Stimulated activated naive CD4-positive, alpha-beta T cell (primary cell): ENCODE measurements around the gene OBP2A.

Source experiments
- DNase-seq, 6 experiments: peaks; one replicate each; lab custom pipeline; 2025; lab: John Stamatoyannopoulos, UW

OBP2A gene

GRCh38 chr9:135579356-135579755 is 33.4 kb downstream of the OBP2A start:
- DNase-seq, result no peak

DNA sequence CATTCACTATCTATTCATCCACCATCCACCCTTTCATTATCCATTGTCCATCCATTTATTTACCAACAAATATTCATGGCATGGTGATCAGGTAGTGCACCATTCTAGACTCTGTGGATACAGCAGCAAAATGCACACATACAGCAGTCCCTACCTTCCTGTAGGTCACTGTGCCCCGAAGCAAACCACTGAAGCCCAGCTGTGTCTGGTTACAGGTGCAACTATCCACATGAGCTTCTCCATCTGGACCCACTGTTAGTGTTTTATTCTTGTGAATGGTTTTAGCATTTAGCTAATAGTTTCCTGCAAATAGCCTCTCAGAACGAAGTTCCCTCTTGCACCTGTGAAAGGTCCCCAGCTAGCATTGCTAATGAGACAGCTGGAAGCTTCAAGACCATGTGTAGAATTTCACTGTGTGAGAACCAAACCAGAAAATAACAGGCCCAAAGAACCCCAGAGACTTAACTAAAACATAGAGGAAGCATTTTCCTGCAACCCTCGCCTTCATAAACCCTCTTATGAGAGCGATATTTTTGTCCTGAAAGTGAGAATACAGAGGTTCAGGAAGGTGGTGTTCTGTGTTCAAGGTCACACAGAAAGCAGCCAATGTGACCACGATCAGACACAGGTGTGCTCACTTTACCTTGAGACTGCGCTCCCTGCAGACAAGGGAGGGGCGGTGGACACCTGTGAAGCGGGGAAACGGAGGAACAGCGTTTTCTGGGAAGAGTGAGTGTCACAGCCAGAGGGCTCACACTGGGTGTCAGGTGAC is 34.1 kb downstream of the OBP2A start:
- DNase-seq, result no peak

DNA sequence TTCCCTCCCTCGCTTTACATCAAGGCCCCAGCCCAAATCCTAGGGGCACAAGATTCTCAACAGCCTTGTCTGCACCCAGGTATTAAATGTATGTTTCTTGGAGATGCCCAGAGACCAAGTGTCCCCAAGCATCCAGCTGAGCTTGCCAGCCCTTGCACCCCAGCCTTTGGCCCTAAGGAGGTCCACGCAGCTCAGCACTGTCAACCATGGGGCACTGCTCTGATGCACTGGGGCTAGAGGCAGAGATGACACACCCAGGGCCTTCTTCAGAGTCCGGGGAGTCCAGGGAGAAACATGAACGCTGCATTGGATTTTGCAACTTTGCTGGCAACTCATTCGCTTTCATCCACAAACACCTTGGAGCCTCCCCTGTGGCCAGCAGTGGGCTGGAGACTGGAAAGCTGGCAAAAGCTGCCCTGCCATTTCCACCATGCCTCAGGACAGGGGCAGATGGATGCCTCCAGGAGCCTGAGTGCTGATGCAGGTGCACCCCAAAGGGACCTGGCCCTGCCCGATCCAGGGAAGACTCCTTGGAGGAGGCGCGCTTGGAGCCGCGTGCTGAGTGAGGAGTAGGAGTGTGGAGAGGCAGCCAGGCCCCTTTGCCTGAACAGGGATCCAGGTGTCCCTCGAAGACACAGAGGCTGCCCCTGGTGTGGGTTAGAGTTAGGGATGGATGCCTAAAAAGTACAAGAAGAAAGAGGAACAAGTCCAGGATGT is 34.9 kb downstream of the OBP2A start:
- DNase-seq, result no peak

GRCh38 chr9:135581636-135582426 is 35.9 kb downstream of the OBP2A start:
- DNase-seq, result no peak

DNA sequence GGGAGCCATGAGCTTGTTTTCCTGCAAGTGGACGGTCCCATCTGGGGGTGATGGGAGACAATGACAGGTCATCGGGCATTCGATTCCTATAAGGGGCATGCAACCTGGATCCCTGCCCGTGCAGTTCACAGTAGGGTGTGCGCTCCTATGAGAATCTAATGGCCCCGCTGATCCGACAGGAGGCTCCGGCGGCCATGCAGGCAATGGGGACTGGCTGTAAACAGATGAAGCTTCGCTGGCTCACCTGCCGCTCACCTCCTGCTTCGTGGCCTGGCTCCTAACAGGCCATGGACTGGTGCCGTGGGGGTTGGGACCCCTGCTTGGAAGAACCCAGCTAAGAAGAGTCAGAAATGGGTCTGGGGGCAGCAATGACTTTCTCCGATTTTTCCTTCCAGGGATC is 36.6 kb downstream of the OBP2A start:
- DNase-seq, result no peak

GRCh38 chr9:135582966-135583687 is 37.2 kb downstream of the OBP2A start:
- no peak for DNase-seq

- DNase-seq, result no peak
Measured at GRCh38 chr9:135583688-135584011, 37.7 kb downstream of the OBP2A start.

DNA sequence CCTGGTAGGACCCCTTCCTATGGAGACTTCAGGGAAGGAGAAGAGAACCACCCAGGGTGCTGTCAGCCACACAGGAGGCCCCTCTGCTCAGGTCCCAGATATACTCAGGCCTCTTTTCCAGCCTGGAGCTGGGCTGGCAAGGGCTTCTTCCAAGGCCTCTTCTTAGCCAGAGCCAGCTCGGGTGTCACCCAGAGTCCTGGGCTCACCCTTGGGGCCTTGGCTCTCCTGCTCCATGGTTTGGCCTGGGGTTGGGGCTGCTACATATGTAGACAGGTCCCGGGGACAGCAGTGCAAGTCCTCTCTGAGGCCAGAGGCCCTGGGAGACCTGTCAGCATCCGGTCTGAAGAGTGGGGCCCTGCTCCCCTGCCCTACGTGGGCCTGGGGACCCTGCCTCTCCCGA is 38.4 kb downstream of the OBP2A start:
- no peak for DNase-seq

DNA sequence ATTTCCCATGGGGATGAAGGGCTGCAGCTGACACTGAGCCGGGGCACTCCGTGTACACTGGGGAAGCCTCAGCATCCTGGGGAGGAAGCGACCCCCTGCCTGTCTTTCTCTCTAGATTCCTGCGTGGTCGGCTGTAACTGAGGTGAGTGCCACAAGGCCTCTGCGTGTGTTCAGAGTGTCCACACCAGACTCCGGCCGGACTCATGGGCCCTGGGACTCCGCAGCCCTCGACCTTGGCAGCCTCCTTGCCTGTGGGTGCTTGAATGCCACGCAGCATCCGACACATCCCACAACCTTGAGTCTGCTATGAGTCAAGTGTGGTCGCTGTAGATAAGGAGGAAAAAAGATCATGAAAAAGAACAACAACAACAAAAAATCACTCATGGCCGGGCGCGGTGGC is 39.0 kb downstream of the OBP2A start:
- DNase-seq, result no peak

DNA sequence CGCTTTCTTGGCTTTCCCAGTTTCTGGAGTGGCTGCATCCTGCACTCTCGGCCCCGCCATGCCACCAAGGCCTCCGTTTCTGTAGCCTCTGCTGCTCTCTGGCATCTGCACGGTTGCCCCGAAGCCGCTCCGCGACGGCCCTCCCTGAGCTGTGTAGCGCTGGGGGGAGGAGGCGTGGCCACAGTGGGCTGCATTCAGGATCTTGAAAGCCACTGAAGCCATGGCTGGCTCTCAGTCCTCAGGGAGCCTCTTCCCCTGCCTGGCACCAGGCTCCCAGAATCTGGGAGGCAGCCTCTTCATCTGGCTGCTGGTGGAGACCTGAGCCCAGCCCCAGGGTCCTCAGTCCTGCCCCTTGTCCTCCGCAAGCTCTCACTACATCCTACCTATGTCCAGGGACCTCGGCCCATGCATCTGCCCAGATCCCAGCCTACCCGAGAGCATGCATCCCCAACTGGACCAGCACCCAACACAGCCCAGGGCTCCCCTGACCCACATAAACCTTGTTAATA is 40.7 kb downstream of the OBP2A start:
- no peak for DNase-seq

DNA sequence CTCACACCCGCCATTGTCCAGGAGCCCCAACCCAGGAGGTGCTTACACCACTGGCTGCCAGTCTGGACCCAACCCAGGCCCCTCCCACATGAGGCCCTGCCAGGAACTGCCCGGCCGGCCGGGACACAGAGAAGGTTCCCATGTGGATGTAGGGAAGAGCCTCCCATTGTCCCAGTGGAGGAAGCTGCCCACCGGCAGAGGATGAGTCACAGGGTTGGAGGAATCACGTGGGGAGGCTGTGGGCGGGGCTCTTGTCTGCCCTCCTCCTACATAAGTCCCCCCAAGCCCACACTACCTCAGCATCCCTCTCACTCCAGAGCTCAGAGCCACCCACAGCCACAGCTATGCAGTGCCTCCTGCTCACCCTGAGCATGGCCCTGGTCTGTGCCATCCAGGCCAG is 41.7 kb downstream of the OBP2A start:
- no peak for DNase-seq

DNA sequence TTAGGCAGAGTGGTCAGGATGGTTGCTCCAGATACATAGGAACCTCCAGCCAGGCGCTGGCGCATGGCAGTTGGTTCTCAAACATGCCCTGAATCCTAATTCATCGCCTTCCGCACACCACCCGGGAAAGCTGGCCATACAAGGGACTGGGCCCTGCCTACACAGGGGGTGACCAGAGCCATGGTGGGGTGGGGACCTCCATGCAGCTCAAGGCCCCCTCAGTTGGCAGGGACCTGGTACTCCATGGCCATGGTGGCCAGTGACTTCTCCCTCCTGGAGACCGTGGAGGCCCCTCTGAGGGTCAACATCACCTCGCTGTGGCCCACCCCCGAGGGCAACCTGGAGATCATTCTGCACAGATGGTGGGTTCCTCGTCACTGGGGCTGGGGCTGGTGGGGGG is 42.4 kb downstream of the OBP2A start:
- no peak for DNase-seq

DNA sequence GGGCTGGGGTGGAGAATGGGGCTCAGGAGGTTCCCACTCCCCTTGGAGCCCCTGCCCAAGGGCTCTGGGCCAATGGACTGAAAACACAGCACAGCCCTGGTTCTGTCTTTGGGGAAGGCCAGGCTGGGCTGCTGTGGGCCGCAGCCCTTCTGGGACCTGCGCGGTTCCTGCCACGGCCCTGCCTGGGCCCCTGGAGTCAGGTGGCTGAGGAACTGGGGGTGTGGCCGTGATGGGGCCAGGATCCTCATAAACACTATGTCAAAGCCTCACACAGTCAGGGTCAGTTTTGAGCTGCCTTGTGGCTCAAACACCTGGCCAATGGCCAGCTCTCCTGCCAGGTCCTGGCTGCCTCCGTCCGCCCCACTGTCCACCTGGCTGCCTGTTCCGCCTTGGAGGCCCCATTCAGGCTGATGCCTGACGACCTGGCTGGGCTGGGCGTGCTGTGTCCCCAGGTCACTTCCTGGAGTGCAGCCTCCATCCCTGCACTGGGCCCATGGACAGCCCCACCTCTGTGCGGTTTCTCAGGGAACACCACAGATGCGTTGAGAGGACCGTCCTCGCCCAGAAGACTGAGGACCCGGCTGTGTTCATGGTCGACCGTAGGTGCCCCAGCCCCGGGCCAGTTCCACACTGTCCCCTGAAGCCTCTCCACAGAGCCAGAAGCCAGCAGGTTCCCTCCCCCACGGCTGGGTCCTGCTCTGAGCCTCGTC is 43.1 kb downstream of the OBP2A start:
- DNase-seq, result no peak

- no peak for DNase-seq
Measured at GRCh38 chr9:135589596-135590485, 43.9 kb downstream of the OBP2A start.

GRCh38 chr9:135590486-135591079 is 44.7 kb downstream of the OBP2A start:
- no peak for DNase-seq

DNA sequence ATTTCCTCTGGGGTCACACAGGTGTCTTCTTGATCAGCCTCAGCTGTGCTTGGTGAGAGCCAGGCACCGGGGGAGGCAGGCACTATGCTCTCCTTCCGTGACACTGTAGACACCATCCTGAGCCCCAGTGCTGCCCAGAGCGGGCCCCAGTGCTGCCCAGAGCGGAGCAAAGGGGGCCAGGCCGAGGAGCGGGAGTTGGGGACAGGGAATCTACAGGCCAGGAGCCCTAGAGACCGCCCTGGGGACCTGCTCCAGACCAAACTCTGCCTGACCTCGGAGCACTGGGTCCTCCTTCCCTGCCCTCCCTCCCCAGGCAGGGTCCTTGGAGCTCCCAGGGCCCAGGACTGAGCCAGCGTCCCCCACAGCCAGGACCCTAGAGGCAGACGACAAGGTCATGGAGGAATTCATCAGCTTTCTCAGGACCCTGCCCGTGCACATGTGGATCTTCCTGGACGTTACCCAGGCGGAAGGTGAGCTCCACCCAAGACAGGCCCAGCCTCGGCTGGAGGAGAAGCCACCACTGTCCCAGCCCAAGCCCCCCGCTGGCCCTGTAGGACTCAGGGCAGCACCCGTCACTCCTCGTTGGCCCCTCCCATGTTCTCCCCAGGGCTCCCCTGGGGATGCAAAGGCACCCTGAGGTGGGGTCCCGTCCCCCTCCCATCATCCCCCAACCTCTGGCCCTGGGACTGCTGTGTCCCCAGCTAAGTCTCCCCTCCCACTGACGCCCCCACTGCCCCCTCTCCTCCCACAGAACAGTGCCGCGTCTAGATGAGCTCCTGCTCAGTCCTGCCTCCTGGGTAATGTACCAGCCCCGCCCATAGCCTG is 45.8 kb downstream of the OBP2A start:
- no peak for DNase-seq

GRCh38 chr9:135592331-135592590 is 46.3 kb downstream of the OBP2A start:
- DNase-seq, result no peak

GRCh38 chr9:135592625-135593024 is 46.7 kb downstream of the OBP2A start:
- no peak for DNase-seq

DNA sequence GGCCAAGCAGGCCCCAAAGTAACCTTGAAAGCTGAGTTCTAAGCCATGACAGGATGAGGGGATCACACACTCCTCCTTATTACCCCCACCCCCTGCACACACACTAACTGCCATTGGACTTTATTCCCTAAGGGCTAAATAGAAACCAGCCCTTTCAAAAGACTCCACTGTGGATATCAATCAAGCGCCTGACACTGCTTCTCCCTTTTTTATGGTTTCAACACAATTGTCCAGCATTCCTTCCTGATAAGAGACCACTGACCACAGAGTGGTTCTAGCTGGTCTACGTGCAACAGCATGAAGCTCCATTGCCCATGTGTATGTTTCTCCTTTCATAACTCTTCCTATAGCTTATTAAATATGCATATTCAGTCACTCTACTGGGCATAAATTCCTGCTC is 50.3 kb downstream of the OBP2A start:
- no peak for DNase-seq
